ENCODE data around the gene CLK3. TPM values are rescaled to one million over a fixed set of nuclear protein-coding genes. Genes with fewer than 3 reads are reported as not detected.

Gene CLK3
- total and polyA plus RNA-seq, 2 of the 13 experiments (the other 11 are each of a cell fraction or from before 2014, with no cell fraction given), result 41.5 to 82.0 TPM

DNA sequence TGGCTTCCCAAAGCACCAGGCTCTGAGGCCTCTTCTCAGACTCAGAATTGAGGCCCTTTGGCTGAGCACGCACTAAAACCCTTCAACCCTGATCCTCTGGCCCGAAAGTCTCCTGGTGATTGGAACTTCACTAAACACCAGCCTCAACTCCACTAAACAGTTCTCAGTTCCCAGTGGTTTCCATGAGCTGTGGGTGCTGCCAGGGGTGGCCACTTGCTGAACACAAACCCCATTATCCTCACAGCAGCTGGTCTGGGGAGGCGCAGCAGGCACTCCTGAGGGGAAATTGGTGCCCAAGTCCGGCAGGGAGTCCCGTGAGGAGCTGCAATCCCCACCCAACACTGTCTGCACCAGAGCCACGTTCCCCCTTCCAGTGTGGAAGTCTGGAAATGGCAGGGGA, 3.8 kb upstream of the CLK3 start:
- intact Hi-C loops (cut with micrococcal nuclease; ENCODE audit: unreplicated experiment), result no loop called here

GRCh38 chr15:74612677-74613076, 3.0 kb upstream of the CLK3 start:
- Histone ChIP-seq H3K9ac (ENCODE audit: insufficient read depth, low read depth, low read length) (no peak overlapping the region), H3K27ac (ENCODE audit: extremely low read length, insufficient read depth, low read length) (no peak overlapping the region), H3K4me2 (ENCODE audit: low read depth, low read length) (no peak overlapping the region), H4K20me1 (ENCODE audit: insufficient read depth, low read length) (peaks cover 14% of the 10 kb centered on the region), H3K4me1 (ENCODE audit: insufficient read depth, low read length) (peaks cover 21% of the 10 kb centered on the region), H2AFZ (ENCODE audit: low read length) (no peak overlapping the region), H3K79me2 (ENCODE audit: insufficient read depth, low read length) (peaks cover 20% of the 10 kb centered on the region), H3K36me3 (replicated peaks in 1 of 2; ENCODE audit: control insufficient read depth in 1 of 2, insufficient read depth in 2 of 2, low read length in 2 of 2) (no peaks in the 10 kb centered on the region), H3K27me3 (ENCODE audit: control insufficient read depth in 1 of 2, insufficient read depth in 2 of 2, low read length in 2 of 2) (peaks cover 7 to 50% of the 10 kb centered on the region in 2 experiments), H3K4me3 (replicated peaks in 1 of 3; ENCODE audit: insufficient read depth in 1 of 3, low read depth in 2 of 3, low read length in 3 of 3) (no peak overlapping the region), H3K9me3 (ENCODE audit: low read length) (no peaks in the 10 kb centered on the region)
- TF ChIP-seq, protein P1, sequence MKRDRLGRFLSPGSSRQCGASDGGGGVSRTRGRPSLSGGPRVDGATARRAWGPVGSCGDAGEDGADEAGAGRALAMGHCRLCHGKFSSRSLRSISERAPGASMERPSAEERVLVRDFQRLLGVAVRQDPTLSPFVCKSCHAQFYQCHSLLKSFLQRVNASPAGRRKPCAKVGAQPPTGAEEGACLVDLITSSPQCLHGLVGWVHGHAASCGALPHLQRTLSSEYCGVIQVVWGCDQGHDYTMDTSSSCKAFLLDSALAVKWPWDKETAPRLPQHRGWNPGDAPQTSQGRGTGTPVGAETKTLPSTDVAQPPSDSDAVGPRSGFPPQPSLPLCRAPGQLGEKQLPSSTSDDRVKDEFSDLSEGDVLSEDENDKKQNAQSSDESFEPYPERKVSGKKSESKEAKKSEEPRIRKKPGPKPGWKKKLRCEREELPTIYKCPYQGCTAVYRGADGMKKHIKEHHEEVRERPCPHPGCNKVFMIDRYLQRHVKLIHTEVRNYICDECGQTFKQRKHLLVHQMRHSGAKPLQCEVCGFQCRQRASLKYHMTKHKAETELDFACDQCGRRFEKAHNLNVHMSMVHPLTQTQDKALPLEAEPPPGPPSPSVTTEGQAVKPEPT (CRISPR knock-in tag; IDR thresholded peaks at IDR 0.05; ENCODE audit: low read depth), result no peak
- no peak for TF ChIP-seq HNRNPL (IDR thresholded peaks at IDR 0.05; ENCODE audit: low read depth, low read length)
- no peak for TF ChIP-seq ZNF331 (CRISPR knock-in tag; IDR thresholded peaks at IDR 0.05)
- no peak for TF ChIP-seq TAF15 (IDR thresholded peaks at IDR 0.05; ENCODE audit: low read depth, low read length, poor library complexity, severe bottlenecking)
- TF ChIP-seq ONECUT2 (CRISPR knock-in tag; IDR thresholded peaks at IDR 0.05), result no peak
- TF ChIP-seq GLI4 (CRISPR knock-in tag; IDR thresholded peaks at IDR 0.05; ENCODE audit: borderline replicate concordance), result no peak
- no peak for TF ChIP-seq AGO2 (optimal IDR thresholded peaks at IDR 0.05; ENCODE audit: low read depth, low read length)
- TF ChIP-seq NCOA5 (CRISPR knock-in tag; IDR thresholded peaks at IDR 0.05), result no peak
- no peak for TF ChIP-seq ZNF772 (CRISPR knock-in tag; IDR thresholded peaks at IDR 0.05)
- TF ChIP-seq, protein P2, sequence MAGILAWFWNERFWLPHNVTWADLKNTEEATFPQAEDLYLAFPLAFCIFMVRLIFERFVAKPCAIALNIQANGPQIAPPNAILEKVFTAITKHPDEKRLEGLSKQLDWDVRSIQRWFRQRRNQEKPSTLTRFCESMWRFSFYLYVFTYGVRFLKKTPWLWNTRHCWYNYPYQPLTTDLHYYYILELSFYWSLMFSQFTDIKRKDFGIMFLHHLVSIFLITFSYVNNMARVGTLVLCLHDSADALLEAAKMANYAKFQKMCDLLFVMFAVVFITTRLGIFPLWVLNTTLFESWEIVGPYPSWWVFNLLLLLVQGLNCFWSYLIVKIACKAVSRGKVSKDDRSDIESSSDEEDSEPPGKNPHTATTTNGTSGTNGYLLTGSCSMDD (CRISPR knock-in tag; IDR thresholded peaks at IDR 0.05), result no peak
- ChIA-PET POLR2A (interaction anchor here (1.3 to 6.9 kb wide), 4 partner anchors 9 to 224 kb away, joined by 3 to 52 read pairs (median 12); partner anchors contain the start of gene ARID3B), CTCF (ENCODE audit: low intra/inter-chr PET ratio, low total read pairs) (no interaction called here)
- no TSS peak for BruUV-seq (replicated peaks)
- in situ Hi-C loops (cut with HindIII; ENCODE audit: extremely low pct_ligation_motif_present, low pct_unique_long_range_greater_than_20kb) (no loop called here), intact Hi-C loops (cut with micrococcal nuclease; ENCODE audit: unreplicated experiment) (no loop called here)
- FAIRE-seq (no peak), ATAC-seq (no peak), DNase-seq (ENCODE audit: low spot score) (no peak)
- WGBS (ENCODE audit: low lambda C conversion rate), result 0% methylated on average over 2 of the region's 2 CpGs

More for the DNA sequence above, 3.8 kb upstream of the CLK3 start:
- H3K4me1 ChIP-seq (ENCODE audit: insufficient read depth, low read length), result peaks cover 13% of the 10 kb centered on the region
- no peak overlapping the region for H3K4me2 ChIP-seq (ENCODE audit: low read depth, low read length)
- in situ Hi-C loops (cut with HindIII; ENCODE audit: extremely low pct_ligation_motif_present, low pct_unique_long_range_greater_than_20kb), result no loop called here
- POLR2A ChIA-PET, result interaction anchor here (6.9 kb wide), 1 partner anchor 13 kb away, joined by 52 read pairs; no protein-coding TSS in a partner anchor
- H4K20me1 ChIP-seq (ENCODE audit: insufficient read depth, low read length), result peaks cover 5% of the 10 kb centered on the region
- WGBS (ENCODE audit: low lambda C conversion rate), result 79% methylated on average over 2 of the region's 6 CpGs
- H3K27me3 ChIP-seq (ENCODE audit: control insufficient read depth in 1 of 2, insufficient read depth in 2 of 2, low read length in 2 of 2), result peaks cover 10 to 56% of the 10 kb centered on the region in 2 experiments
- H3K9ac ChIP-seq (ENCODE audit: insufficient read depth, low read depth, low read length), result no peak overlapping the region
- no peak overlapping the region for H3K4me3 ChIP-seq (replicated peaks in 1 of 3; ENCODE audit: insufficient read depth in 1 of 3, low read depth in 2 of 3, low read length in 3 of 3)
- ATAC-seq (no peak), FAIRE-seq (no peak), DNase-seq (ENCODE audit: low spot score) (no peak)
- BruUV-seq (replicated peaks), result no TSS peak
- CTCF ChIA-PET (ENCODE audit: low intra/inter-chr PET ratio, low total read pairs), result no interaction called here
- peaks cover 11% of the 10 kb centered on the region for H3K79me2 ChIP-seq (ENCODE audit: insufficient read depth, low read length)
- TF ChIP-seq, protein P3, sequence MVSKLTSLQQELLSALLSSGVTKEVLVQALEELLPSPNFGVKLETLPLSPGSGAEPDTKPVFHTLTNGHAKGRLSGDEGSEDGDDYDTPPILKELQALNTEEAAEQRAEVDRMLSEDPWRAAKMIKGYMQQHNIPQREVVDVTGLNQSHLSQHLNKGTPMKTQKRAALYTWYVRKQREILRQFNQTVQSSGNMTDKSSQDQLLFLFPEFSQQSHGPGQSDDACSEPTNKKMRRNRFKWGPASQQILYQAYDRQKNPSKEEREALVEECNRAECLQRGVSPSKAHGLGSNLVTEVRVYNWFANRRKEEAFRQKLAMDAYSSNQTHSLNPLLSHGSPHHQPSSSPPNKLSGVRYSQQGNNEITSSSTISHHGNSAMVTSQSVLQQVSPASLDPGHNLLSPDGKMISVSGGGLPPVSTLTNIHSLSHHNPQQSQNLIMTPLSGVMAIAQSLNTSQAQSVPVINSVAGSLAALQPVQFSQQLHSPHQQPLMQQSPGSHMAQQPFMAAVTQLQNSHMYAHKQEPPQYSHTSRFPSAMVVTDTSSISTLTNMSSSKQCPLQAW (CRISPR knock-in tag; IDR thresholded peaks at IDR 0.05), result no peak
- TF ChIP-seq ZNF713 (CRISPR knock-in tag; IDR thresholded peaks at IDR 0.05), result no peak
- TF ChIP-seq HDAC2 (CRISPR knock-in tag; IDR thresholded peaks at IDR 0.05), result no peak
- no peak overlapping the region for H3K27ac ChIP-seq (ENCODE audit: extremely low read length, insufficient read depth, low read length)
- no peaks in the 10 kb centered on the region for H3K9me3 ChIP-seq (ENCODE audit: low read length)
- H3K36me3 ChIP-seq (replicated peaks in 1 of 2; ENCODE audit: control insufficient read depth in 1 of 2, insufficient read depth in 2 of 2, low read length in 2 of 2), result no peaks in the 10 kb centered on the region
- no peak overlapping the region for H2AFZ ChIP-seq (ENCODE audit: low read length)
